Cardiac muscle cell (in vitro differentiated cells and primary cell): Measurements from ENCODE around the gene INPP5A. TPM values are rescaled to one million over a fixed set of nuclear protein-coding genes. Genes with fewer than 3 reads are reported as not detected.

Source experiments
- DNase-seq, 2 donors: peaks; one replicate each; pipeline versions ENCODE4 v3.0.0 to v3.0.0-alpha.2; 2010 to 2017; ENCODE audit warnings: low read depth in 1 of 2, low spot score in 1 of 2
- H3K27ac ChIP-seq: fragments of 200-600 bp; sonication (generic); 2 replicates; pipeline ENCODE4 v1.5.1; 2016
- H3K27me3 ChIP-seq: fragments of 200-600 bp; sonication (generic); 2 replicates; pipeline ENCODE4 v1.6.0; 2016; ENCODE audit warnings: control low read depth
- H3K36me3 ChIP-seq: fragments of 200-600 bp; sonication (generic); 2 replicates; pipeline ENCODE4 v1.5.1; 2016; ENCODE audit warnings: control low read depth
- H3K4me1 ChIP-seq: fragments of 200-600 bp; sonication (generic); 2 replicates; pipeline ENCODE4 v1.8.1; 2017; ENCODE audit warnings: low read depth, mild to moderate bottlenecking, mixed run types
- H3K4me3 ChIP-seq: fragments of 200-600 bp; sonication (generic); 2 replicates; pipeline ENCODE4 v1.5.1; 2016; ENCODE audit warnings: mild to moderate bottlenecking
- H3K9me3 ChIP-seq: fragments of 200-600 bp; sonication (generic); 2 replicates; pipeline ENCODE4 v1.5.1; 2017; ENCODE audit warnings: low read depth, mild to moderate bottlenecking, control low read depth
- CTCF ChIP-seq: IDR thresholded peaks from 2 replicates; pipeline ENCODE4 v1.5.1; 2012; ENCODE audit warnings: low read depth, mild to moderate bottlenecking, low read length
- polyA plus RNA-seq: library from polyadenylated mRNA; unstranded; fragments of >200 nt; fragmentation: Nextera tagmentation; extraction: Ambion mirVana; gene quantifications from 2 replicates; pipeline ENCODE4 v1.2.1, GENCODE V29; 2016
- total RNA-seq: library from RNA; depleted of rRNA; stranded (reverse); fragments of >200 nt; gene quantifications from 2 replicates; pipeline ENCODE4 v1.2.3, GENCODE V29; 2016

Gene INPP5A
- total and polyA plus RNA-seq, 2 experiments from 2014 or later: 87.0 to 90.4 TPM

DNA sequence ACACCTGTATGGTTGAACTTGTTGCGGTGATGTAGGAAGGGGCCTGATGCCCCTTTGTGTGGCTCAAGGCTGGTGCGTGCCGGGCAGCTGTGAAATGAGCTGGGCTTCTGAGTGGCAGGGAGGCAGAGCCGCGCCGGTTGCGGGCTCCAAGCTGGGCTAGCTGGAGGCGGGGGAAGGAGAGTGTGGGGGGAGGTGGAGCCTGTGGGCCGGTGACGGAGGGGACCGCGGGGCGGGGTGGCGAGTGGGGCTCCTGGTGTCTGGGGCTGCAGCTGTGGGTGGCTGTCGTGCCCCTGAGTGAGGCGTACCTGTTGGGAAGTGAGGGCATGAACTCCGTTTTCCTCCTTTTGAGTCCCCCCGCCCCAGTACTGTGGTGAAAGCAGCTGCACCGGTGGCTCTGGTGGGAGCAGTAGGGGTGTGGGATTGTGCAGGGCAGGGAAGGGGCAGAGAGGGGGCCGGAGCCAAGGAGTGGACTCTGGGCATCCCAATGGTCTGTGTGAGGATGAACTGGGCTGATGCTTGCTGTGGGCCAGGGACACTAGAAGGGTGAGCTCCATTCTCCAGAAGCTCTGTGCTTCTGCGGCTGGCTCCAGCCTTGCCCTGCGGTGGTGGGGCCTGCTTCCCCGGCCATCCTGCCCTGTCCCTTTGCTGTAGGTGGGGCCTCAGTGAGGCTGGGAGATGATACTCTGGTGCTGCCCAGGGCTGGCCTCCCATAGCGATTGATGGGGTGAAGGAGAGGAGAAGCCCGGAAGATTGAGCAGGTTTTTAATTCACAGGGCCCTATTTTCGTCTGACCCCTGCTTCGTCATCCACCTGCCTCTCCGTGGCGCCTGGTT lies 41.7 kb downstream of the INPP5A start:
- no peaks in the 10 kb centered on the region for H3K27me3 ChIP-seq
- H3K4me1 ChIP-seq: peaks cover 36% of the 10 kb centered on the region
- no peaks in the 10 kb centered on the region for H3K36me3 ChIP-seq
- no peak overlapping the region for H3K4me3 ChIP-seq
- no peak for DNase-seq
- TF ChIP-seq CTCF: no peak
- no peaks in the 10 kb centered on the region for H3K9me3 ChIP-seq
- H3K27ac ChIP-seq: no peak overlapping the region

DNA sequence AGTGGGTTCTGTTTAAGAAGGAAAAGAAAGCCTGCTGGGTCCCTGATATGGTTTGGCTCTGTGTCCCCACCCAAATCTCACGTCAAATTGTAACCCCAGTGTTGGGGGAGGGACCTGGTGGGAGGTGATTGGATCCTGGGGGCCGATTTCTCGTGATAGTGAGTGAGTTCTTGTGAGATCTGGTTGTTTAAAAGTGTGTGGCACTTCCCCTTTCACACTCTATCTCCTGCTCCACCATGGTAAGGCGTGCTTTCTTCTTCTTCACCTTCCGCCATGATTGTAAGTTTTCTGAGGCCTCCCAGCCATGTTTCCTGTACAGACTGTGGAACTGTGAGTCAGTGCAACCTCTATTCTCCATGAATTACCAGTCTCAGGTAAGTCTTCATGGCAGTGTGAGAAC lies 42.6 kb downstream of the INPP5A start:
- Histone ChIP-seq H3K27me3 (no peaks in the 10 kb centered on the region), H3K27ac (peak overlapping the region; percentile 1), H3K4me1 (peaks cover 28% of the 10 kb centered on the region), H3K4me3 (no peak overlapping the region), H3K9me3 (no peaks in the 10 kb centered on the region), H3K36me3 (no peaks in the 10 kb centered on the region)
- DNase-seq: no peak
- no peak for TF ChIP-seq CTCF

- Histone ChIP-seq H3K36me3 (no peaks in the 10 kb centered on the region), H3K4me3 (no peak overlapping the region), H3K4me1 (peaks cover 23% of the 10 kb centered on the region), H3K27ac (no peak overlapping the region), H3K27me3 (no peaks in the 10 kb centered on the region), H3K9me3 (no peaks in the 10 kb centered on the region)
- no peak for TF ChIP-seq CTCF
- no peak for DNase-seq
Measured at GRCh38 chr10:132580617-132581016, 43.0 kb downstream of the INPP5A start.

GRCh38 chr10:132582137-132582536 lies 44.5 kb downstream of the INPP5A start:
- Histone ChIP-seq H3K27me3 (no peaks in the 10 kb centered on the region), H3K4me1 (peaks cover 17% of the 10 kb centered on the region), H3K27ac (no peak overlapping the region), H3K36me3 (no peaks in the 10 kb centered on the region), H3K9me3 (no peaks in the 10 kb centered on the region), H3K4me3 (no peak overlapping the region)
- TF ChIP-seq CTCF: no peak
- DNase-seq: no peak

DNA sequence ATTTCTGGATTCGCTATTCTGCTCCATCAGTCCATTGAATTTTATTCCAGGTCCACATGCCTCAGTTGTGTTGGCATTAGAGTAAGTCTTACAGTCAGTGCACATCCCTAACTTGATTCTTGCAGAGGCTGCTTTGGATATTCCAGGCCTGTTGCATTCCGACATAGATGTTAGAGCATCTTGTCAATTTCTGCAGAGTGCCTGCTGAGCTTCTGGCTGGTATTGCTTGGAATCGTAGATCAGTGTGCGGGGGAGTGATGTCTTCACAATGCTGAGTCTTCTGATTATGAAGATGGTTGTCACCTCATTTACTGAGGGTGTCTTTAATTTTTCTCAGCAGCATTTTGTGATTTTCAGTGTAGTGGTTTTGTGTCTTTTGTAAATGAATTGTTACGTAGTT lies 45.2 kb downstream of the INPP5A start:
- Histone ChIP-seq H3K36me3 (no peaks in the 10 kb centered on the region), H3K4me3 (no peak overlapping the region), H3K9me3 (no peaks in the 10 kb centered on the region), H3K27ac (no peak overlapping the region), H3K4me1 (peaks cover 16% of the 10 kb centered on the region), H3K27me3 (no peaks in the 10 kb centered on the region)
- TF ChIP-seq CTCF: no peak
- DNase-seq: no peak
